ENCODE results near the gene SLC37A4.
"Not testable (repeated sequence)": the region's sequence is repeated elsewhere in the genome, so short reads cannot be mapped to it uniquely, and the experiment has no call there.

The SLC37A4 gene

GRCh38 chr11:118991486-118992038 is 39.1 kb downstream of the SLC37A4 start:
- not testable (repeated sequence) for H3K18ac ChIP-seq (ENCODE audit: low read length); H3K9ac ChIP-seq (ENCODE audit: low read length); H3K9me3 ChIP-seq (ENCODE audit: insufficient read depth, low read depth, low read length); H4K91ac ChIP-seq (ENCODE audit: low read depth, low read length); H3K36me3 ChIP-seq (ENCODE audit: control insufficient read depth in 1 of 2, insufficient read depth in 2 of 2, low read length in 2 of 2); H3K4me1 ChIP-seq (ENCODE audit: control insufficient read depth in 1 of 2, insufficient read depth in 2 of 2, low read length in 2 of 2); H3K27me3 ChIP-seq (ENCODE audit: insufficient read depth, low read length); H4K8ac ChIP-seq (ENCODE audit: low read depth, low read length); H3K79me2 ChIP-seq (ENCODE audit: control insufficient read depth, insufficient read depth, low read length, poor library complexity); H3K4me2 ChIP-seq (ENCODE audit: low read length); H3K23ac ChIP-seq (ENCODE audit: low read length); H3K14ac ChIP-seq (ENCODE audit: low read length); H2BK5ac ChIP-seq (ENCODE audit: low read depth, low read length, poor library complexity); H3K4me3 ChIP-seq (ENCODE audit: low read depth, low read length); H3K4ac ChIP-seq (ENCODE audit: low read depth, low read length); H4K12ac ChIP-seq (ENCODE audit: low read depth, low read length); H2AFZ ChIP-seq (ENCODE audit: insufficient read depth, low read length, poor library complexity); H2BK12ac ChIP-seq (ENCODE audit: low read length); H2AK5ac ChIP-seq (ENCODE audit: low read length); H2BK120ac ChIP-seq (ENCODE audit: insufficient read depth, low read length, poor library complexity); H3K27ac ChIP-seq (ENCODE audit: low read depth, low read length); DNase-seq; H3K79me1 ChIP-seq (ENCODE audit: low read length)
- no CpG with 5 or more reads among the region's 44 CpGs for WGBS (ENCODE audit: extremely low coverage, insufficient coverage, insufficient read length)

- Histone ChIP-seq H3K4me3 (ENCODE audit: low read depth, low read length) (no peak overlapping the region), H3K79me1 (ENCODE audit: low read length) (peaks cover 3% of the 10 kb centered on the region), H3K4me1 (ENCODE audit: control insufficient read depth in 1 of 2, insufficient read depth in 2 of 2, low read length in 2 of 2) (peaks cover 0 to 2% of the 10 kb centered on the region in 2 experiments), H2BK120ac (ENCODE audit: insufficient read depth, low read length, poor library complexity) (peak overlapping the region; percentile 67), H2AFZ (ENCODE audit: insufficient read depth, low read length, poor library complexity) (no peak overlapping the region), H3K79me2 (ENCODE audit: control insufficient read depth, insufficient read depth, low read length, poor library complexity) (no peaks in the 10 kb centered on the region), H4K12ac (ENCODE audit: low read depth, low read length) (no peak overlapping the region), H3K9ac (ENCODE audit: low read length) (no peak overlapping the region), H2BK12ac (ENCODE audit: low read length) (peak overlapping the region; percentile 34), H3K27ac (ENCODE audit: low read depth, low read length) (peak overlapping the region; percentile 0), H3K27me3 (ENCODE audit: insufficient read depth, low read length) (no peaks in the 10 kb centered on the region), H3K23ac (ENCODE audit: low read length) (no peak overlapping the region), H3K9me3 (ENCODE audit: insufficient read depth, low read depth, low read length) (no peaks in the 10 kb centered on the region), H2BK5ac (ENCODE audit: low read depth, low read length, poor library complexity) (no peak overlapping the region), H2AK5ac (ENCODE audit: low read length) (no peak overlapping the region), H3K18ac (ENCODE audit: low read length) (no peak overlapping the region), H4K91ac (ENCODE audit: low read depth, low read length) (peak overlapping the region; percentile 68), H4K8ac (ENCODE audit: low read depth, low read length) (no peak overlapping the region), H3K36me3 (ENCODE audit: control insufficient read depth in 1 of 2, insufficient read depth in 2 of 2, low read length in 2 of 2) (peaks cover 2% of the 10 kb centered on the region in 2 experiments), H3K4me2 (ENCODE audit: low read length) (no peak overlapping the region), H3K4ac (ENCODE audit: low read depth, low read length) (no peak overlapping the region), H3K14ac (ENCODE audit: low read length) (no peak overlapping the region)
- DNase-seq: peak; percentile 55 to 71
- WGBS (ENCODE audit: extremely low coverage, insufficient coverage, insufficient read length): no CpG with 5 or more reads among the region's 5 CpGs
Measured at GRCh38 chr11:118988280-118988679, 42.4 kb downstream of the SLC37A4 start.

DNA sequence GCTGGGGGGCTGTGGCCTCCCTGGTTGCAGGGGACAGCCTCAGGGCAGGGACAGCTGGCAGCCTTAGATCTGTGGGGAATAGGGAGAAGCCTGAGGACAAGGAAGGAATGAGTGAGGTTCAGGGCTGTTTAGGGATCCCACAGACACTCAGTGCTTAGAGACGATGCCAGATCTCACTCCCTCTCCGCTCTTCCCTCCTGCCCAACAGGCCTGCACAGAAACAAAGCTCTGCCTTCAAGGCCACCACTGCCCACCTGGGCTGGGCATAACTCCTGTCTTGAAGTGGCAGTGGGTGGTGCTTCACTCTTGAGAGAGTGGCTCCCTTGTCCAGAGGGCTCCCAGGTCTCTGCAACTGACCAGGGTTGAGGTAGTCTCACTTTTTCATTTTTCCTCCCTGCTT is 45.9 kb downstream of the SLC37A4 start:
- Histone ChIP-seq H3K9me3 (ENCODE audit: insufficient read depth, low read depth, low read length) (peaks cover 1% of the 10 kb centered on the region), H3K4me2 (ENCODE audit: low read length) (no peak overlapping the region), H4K12ac (ENCODE audit: low read depth, low read length) (no peak overlapping the region)

GRCh38 chr11:118984337-118984736 is 46.3 kb downstream of the SLC37A4 start:
- not testable (repeated sequence) for H3K9me3 ChIP-seq (ENCODE audit: insufficient read depth, low read depth, low read length); H3K18ac ChIP-seq (ENCODE audit: low read length); H3K4me1 ChIP-seq (ENCODE audit: control insufficient read depth in 1 of 2, insufficient read depth in 2 of 2, low read length in 2 of 2); H4K91ac ChIP-seq (ENCODE audit: low read depth, low read length); H3K27ac ChIP-seq (ENCODE audit: low read depth, low read length); H3K4ac ChIP-seq (ENCODE audit: low read depth, low read length); H2BK12ac ChIP-seq (ENCODE audit: low read length); H3K4me3 ChIP-seq (ENCODE audit: low read depth, low read length); DNase-seq; H2AK5ac ChIP-seq (ENCODE audit: low read length); H3K4me2 ChIP-seq (ENCODE audit: low read length); H3K23ac ChIP-seq (ENCODE audit: low read length); H3K14ac ChIP-seq (ENCODE audit: low read length); H2BK120ac ChIP-seq (ENCODE audit: insufficient read depth, low read length, poor library complexity); H4K8ac ChIP-seq (ENCODE audit: low read depth, low read length); H3K79me2 ChIP-seq (ENCODE audit: control insufficient read depth, insufficient read depth, low read length, poor library complexity); H3K9ac ChIP-seq (ENCODE audit: low read length); H2AFZ ChIP-seq (ENCODE audit: insufficient read depth, low read length, poor library complexity); H3K27me3 ChIP-seq (ENCODE audit: insufficient read depth, low read length); H4K12ac ChIP-seq (ENCODE audit: low read depth, low read length); H2BK5ac ChIP-seq (ENCODE audit: low read depth, low read length, poor library complexity); H3K36me3 ChIP-seq (ENCODE audit: control insufficient read depth in 1 of 2, insufficient read depth in 2 of 2, low read length in 2 of 2); H3K79me1 ChIP-seq (ENCODE audit: low read length)
- no CpG with 5 or more reads among the region's 8 CpGs for WGBS (ENCODE audit: extremely low coverage, insufficient coverage, insufficient read length)

More for the DNA sequence above, 45.9 kb downstream of the SLC37A4 start:
- Histone ChIP-seq H3K4me3 (ENCODE audit: low read depth, low read length) (no peak overlapping the region), H3K23ac (ENCODE audit: low read length) (no peak overlapping the region), H2AFZ (ENCODE audit: insufficient read depth, low read length, poor library complexity) (no peak overlapping the region), H3K27me3 (ENCODE audit: insufficient read depth, low read length) (no peaks in the 10 kb centered on the region), H4K91ac (ENCODE audit: low read depth, low read length) (no peak overlapping the region), H3K9ac (ENCODE audit: low read length) (no peak overlapping the region), H3K14ac (ENCODE audit: low read length) (no peak overlapping the region), H3K79me2 (ENCODE audit: control insufficient read depth, insufficient read depth, low read length, poor library complexity) (no peaks in the 10 kb centered on the region), H2BK5ac (ENCODE audit: low read depth, low read length, poor library complexity) (no peak overlapping the region), H3K79me1 (ENCODE audit: low read length) (peaks cover 3% of the 10 kb centered on the region), H3K36me3 (ENCODE audit: control insufficient read depth in 1 of 2, insufficient read depth in 2 of 2, low read length in 2 of 2) (no peaks in the 10 kb centered on the region), H4K8ac (ENCODE audit: low read depth, low read length) (no peak overlapping the region), H3K4ac (ENCODE audit: low read depth, low read length) (no peak overlapping the region), H3K18ac (ENCODE audit: low read length) (no peak overlapping the region), H3K27ac (ENCODE audit: low read depth, low read length) (no peak overlapping the region), H2AK5ac (ENCODE audit: low read length) (no peak overlapping the region), H2BK120ac (ENCODE audit: insufficient read depth, low read length, poor library complexity) (no peak overlapping the region), H3K4me1 (ENCODE audit: control insufficient read depth in 1 of 2, insufficient read depth in 2 of 2, low read length in 2 of 2) (peaks cover 0 to 5% of the 10 kb centered on the region in 2 experiments), H2BK12ac (ENCODE audit: low read length) (no peak overlapping the region)
- WGBS (ENCODE audit: extremely low coverage, insufficient coverage, insufficient read length): no CpG with 5 or more reads among the region's 2 CpGs
- no peak for DNase-seq

Data from trophoblast cell (in vitro differentiated cells and primary cell).